Hypothalamus (tissue), 51 donors: ENCODE data around the gene JARID2.

Experiments used
- DNase-seq, 51 donors: peaks; one replicate each; lab custom pipeline; 2025; lab: John Stamatoyannopoulos, UW

JARID2 gene

GRCh38 chr6:15349379-15349778, 103.5 kb downstream of the JARID2 start:
- DNase-seq: no peak

DNA sequence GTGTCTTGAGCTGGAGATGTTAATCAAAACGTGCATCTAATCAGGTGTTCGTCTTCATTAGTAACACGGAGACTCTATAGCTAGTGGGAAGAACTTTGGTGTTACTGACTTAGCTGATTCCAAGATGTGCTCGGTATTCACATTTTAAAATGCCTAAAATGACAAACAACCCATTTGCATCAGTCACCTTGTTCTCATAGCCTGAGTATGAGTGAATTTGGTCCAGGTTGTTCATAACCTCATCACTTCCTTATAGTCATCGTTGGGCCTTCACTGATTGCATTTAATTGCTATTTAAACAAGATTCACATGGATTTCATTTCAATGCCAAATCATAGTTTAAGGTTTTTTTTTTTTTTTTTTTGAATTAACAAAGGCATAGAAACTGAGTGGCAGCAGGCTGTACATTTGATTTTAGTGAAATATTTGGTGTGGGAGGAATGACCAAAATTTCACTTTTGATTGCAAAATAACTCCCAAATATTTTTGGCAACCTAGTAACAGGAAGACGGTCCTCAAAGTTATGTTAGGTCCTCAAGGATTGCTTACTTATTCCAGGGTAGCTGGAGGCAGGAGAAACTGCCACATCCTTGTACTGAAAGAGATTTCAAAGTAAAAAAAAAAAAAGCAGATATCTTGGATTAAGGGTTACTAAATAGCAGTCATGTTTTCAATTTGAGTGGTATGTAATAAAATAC, 104.7 kb downstream of the JARID2 start:
- no peak for DNase-seq

- peak in 18 of 51 donors; percentile 6 to 53 (median 23) for DNase-seq
Measured at GRCh38 chr6:15351631-15352030, 105.8 kb downstream of the JARID2 start.

GRCh38 chr6:15352220-15352619, 106.4 kb downstream of the JARID2 start:
- DNase-seq: no peak

- no peak for DNase-seq
Measured at GRCh38 chr6:15352845-15353244, 107.0 kb downstream of the JARID2 start.

- no peak for DNase-seq
Measured at GRCh38 chr6:15355683-15356099, 109.8 kb downstream of the JARID2 start.

GRCh38 chr6:15356179-15356578, 110.3 kb downstream of the JARID2 start:
- no peak for DNase-seq

GRCh38 chr6:15356937-15357336, 111.1 kb downstream of the JARID2 start:
- DNase-seq: no peak

- DNase-seq: no peak
Measured at GRCh38 chr6:15357782-15358181, 111.9 kb downstream of the JARID2 start.

- DNase-seq: no peak
Measured at GRCh38 chr6:15358579-15359327, 112.9 kb downstream of the JARID2 start.

- DNase-seq: no peak
Measured at GRCh38 chr6:15359335-15359862, 113.5 kb downstream of the JARID2 start.

DNA sequence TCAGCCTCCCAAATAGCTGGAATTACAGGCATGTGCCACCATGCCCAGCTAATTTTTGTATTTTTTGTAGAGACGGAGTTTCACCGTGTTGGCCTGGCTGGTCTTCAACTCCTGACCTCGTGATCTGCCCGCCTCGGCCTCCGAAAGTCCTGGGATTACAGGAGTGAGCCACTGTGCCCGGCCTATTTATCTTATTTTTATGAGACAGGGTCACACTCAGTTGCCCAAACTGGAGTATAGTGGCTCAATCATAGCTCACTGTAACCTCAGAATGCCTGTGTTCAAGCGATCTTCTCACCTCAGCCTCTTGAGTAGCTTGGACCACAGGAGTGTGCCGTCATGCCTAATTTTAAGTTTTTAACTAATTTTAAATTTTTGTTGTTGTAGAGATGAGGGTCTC, 114.4 kb downstream of the JARID2 start:
- DNase-seq: no peak

GRCh38 chr6:15361197-15361596, 115.3 kb downstream of the JARID2 start:
- DNase-seq: no peak

DNA sequence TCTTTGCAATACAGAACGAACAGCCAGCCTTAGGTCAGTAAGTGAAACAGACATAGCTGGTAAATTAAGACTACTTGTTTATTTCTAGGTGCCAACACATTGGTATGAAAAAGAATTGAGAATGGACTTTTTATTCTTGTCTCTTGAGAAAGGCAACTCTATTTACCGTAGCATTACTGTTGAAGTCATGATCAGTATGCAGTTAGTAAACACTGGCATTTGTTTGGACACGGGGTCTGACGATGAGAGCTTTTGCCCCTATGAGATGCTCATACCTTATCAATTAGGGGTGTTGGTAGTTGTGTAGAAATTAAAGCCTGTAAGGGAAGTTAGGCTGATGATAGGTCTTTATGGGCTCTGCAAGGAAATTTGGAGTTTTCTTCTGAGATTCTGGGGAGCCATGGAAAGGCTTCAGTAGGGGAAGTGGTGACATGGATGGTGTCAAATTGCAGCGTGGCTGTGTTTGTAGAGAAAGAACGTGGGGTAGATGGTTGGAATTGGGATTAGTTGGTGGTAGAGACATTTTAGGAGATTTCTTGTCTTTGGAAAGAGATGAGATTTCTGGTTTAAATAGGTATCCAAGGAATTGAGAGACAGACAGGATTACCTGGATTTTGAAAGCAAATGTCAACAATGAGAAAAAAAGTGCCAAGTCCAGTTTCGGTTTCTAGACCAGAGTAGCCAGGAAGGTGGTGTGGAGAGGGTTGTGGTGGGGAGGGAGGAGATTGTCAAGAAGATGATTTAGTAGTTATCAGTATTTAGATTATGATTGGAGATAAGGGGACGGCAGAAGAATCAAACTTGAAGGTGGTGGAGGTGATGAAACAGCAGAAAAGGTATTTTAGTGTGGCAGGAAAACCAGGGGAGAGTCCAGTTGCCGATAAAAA, 116.6 kb downstream of the JARID2 start:
- DNase-seq: no peak

- DNase-seq: no peak
Measured at GRCh38 chr6:15363164-15363522, 117.3 kb downstream of the JARID2 start.

DNA sequence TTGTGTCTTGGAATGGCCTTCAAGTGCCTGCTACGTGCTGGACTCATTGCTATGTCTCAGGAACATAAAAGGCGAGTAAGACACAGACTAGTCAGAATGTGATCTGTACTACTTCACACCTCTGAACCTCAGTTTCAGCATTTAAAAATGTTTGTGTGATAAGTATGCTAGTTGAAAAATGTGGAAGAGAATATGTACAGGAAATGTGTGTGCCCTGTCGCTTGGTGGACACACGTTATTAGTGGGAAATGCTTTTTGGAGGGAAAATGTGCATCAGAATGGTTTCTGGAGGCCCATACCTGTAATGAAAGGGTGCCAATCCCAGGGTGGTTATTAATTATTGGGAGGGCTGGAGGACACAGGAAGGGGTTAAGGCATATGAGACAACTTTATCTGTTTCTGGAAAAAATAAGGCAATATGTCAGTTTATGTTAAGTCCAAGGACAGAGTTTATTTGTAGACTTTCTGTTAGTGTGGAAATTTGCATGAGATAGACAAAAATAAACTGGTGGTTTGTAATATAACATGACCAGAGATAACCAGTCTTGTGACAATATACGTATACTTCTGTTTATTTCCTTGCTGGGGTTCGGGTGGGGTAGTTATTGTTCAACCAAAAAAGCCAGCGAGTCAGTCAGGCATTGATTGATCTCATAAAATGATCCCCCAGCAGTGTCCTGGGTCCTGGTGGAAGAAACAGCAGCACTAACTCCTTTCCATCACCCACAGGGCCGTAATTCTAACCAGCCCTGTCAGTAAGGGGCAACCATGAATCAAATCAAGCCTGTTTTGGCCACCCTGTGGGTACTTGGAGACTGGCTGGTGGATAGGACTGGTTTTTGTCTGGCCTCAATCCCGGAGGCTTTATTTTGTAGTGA, 117.9 kb downstream of the JARID2 start:
- DNase-seq: peak in 1 of 51 donors; percentile 16

DNA sequence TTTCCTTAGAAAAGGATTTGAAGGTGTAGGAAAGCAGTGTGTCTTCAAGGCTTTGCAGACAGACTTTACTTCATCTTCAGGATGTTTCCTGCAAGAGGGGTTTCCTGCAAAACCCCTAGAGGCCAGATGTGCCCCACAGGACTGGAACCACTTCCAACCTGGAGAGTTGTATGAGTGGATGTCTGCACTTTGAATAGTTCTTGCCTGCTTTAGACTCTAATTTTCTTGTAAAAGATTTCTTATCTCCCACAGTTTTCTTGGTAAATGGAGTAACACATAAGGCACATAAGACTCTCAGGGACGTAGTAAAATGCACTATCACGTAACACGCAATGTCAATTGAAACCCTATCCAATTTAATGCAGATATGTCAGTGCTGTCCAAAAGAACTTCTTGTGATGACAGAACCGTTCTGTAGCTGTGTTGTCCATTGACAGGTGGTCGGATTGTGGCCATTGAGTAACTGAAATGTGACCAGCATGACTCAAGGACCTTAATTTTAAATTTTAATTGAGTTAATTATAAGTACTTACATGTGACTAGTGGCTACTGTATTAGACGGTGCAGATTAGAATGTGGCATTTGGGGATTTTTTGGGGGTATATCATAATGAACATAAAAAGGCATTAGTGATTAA, 118.7 kb downstream of the JARID2 start:
- no peak for DNase-seq

DNA sequence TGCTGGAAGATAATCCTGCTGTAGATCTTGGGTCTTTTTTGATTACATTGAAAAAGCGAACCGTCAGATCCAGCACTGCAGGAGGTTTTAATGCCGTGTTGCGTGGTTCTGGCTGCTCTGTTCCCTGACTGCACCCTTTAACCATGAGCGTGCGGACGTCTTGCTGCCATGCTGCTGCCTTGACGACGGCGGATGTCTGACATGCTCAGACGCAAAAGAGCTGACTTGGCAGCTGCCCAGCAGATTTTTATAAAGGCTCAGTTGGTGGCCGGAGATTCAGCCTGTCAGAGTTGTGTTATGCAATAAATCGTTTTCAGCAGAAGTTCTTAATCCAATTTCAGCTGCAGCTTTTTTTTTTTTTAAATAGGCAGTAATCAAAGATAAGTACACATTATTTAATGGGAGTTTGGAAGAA, 119.4 kb downstream of the JARID2 start:
- peak in 45 of 51 donors; percentile 10 to 87 (median 62) for DNase-seq

DNA sequence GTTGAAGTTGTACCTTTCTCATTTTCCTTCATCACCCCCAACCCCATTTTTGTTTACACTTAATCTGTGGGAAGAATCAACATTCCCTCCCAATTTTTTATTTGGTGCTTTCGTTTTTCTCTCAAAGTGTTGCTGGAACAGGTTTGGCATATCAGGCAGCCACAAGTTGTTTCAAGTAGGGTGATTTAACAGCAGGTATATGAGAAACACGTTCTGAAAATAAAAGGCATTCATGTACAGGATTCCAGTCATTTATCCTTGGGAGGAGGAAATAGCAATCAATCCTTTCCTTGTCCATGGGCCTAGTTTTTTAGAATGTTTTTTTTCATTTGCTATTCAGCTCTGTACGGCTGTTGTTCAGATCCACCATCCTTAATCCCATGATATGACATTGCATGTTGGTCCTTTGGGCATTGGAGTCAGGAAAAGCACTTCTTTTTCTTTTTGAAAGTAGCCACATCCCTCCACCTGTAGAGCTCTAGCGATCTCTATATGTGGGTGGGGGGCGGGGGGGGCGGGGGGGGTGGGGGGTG, 120.2 kb downstream of the JARID2 start:
- no peak for DNase-seq
